Stomach (tissue), 9 donors: ENCODE measurements around the gene COL4A1. TPM values are rescaled to one million over a fixed set of nuclear protein-coding genes. Genes with fewer than 3 reads are reported as not detected.

ENCODE experiments used
- DNase-seq, 2 donors: peaks; one replicate each; pipeline versions ENCODE4 v3.0.0 to v3.0.0-alpha.2; 2013 to 2019
- H3K27ac ChIP-seq, 5 donors: fragments of 200-600 bp in 4 of 5; sonication (generic) in 4 of 5; one replicate each; pipeline ENCODE4 v1.5.1; 2013 to 2019; ENCODE audit warnings: mild to moderate bottlenecking in 1 of 5, moderate library complexity in 1 of 5
- H3K27me3 ChIP-seq, 3 donors: fragments of 200-600 bp; sonication (generic); one replicate each; pipeline ENCODE4 v1.5.1; 2017 to 2019; ENCODE audit warnings: mixed run types in 1 of 3
- H3K36me3 ChIP-seq, 4 donors: fragments of 200-600 bp; sonication (generic); 1 replicate in 3 of 4; 2 replicates in 1 of 4; pipeline ENCODE4 v1.5.1; 2016 to 2019
- H3K4me1 ChIP-seq, 4 donors: fragments of 200-600 bp; sonication (generic); one replicate each; pipeline ENCODE4 v1.5.1; 2016 to 2019
- H3K4me3 ChIP-seq, 4 donors: fragments of 200-600 bp; sonication (generic) in 3 of 4; one replicate each; pipeline ENCODE4 v1.5.1; 2016 to 2019; ENCODE audit warnings: mild to moderate bottlenecking in 1 of 4
- H3K9me3 ChIP-seq, 4 donors: fragments of 200-600 bp; sonication (generic); one replicate each; pipeline ENCODE4 v1.5.1; 2016 to 2019
- EP300 ChIP-seq: sonication (generic); formaldehyde crosslinking; IDR thresholded peaks from one replicate; pipeline ENCODE4 v1.6.1; 2017; ENCODE audit warnings: antibody characterized with exemption
- POLR2A ChIP-seq, 4 donors: fragments of 450-650 bp; IDR thresholded peaks; one replicate each; pipeline ENCODE4 v1.6.1; 2016; ENCODE audit warnings: antibody characterized with exemption in 4 of 4, control low read depth in 2 of 4, mild to moderate bottlenecking in 1 of 4, moderate library complexity in 1 of 4
- POLR2AphosphoS5 ChIP-seq, 3 donors: sonication (generic); formaldehyde crosslinking; IDR thresholded peaks; one replicate each; pipeline ENCODE4 v1.6.1; 2016; ENCODE audit warnings: antibody characterized with exemption in 3 of 3
- WGBS, 5 donors: extraction: QIAGEN DNeasy Blood & Tissue Kit in 3 of 5; methylation state at CpG; one replicate each; pipeline versions ENCODE4 v1.1.5 to v1.1.7; 2013 to 2018; 5-methylcytosine and 5-hydroxymethylcytosine counted together
- intact Hi-C: fragments of 100-400 bp; cut with DNase I; formaldehyde crosslinking; loops from one replicate; pipeline ENCODE4 v1.15.1; 2023; ENCODE audit warnings: low total_unique reads
- polyA plus RNA-seq, 3 donors: library from polyadenylated mRNA; stranded (reverse); fragments of 200-250 nt; gene quantifications; one replicate each; pipeline ENCODE4 v1.2.3, GENCODE V29; 2013
- total RNA-seq, 5 donors: library from RNA; depleted of rRNA; stranded (reverse); fragments of >200 nt; gene quantifications; one replicate each; pipeline versions ENCODE4 v1.1.0 to v1.2.3, GENCODE V29; 2014 to 2016
- TF ChIP-seq, protein P1 (sequence below), 7 experiments: fragments of 450-650 bp in 4 of 7; fragments of 200-600 bp in 3 of 7; sonication (generic) in 3 of 7; IDR thresholded peaks; one replicate each; pipeline ENCODE4 v1.5.1; 2016 to 2019; ENCODE audit warnings: antibody characterized with exemption in 7 of 7, control low read depth in 2 of 7, mild to moderate bottlenecking in 1 of 7
- donor health status: healthy with polysubstance abuse.
- donor health status: Bipolar disorder and iron deficiency.
- donor health status: healthy.

COL4A1 gene
- total and polyA plus RNA-seq, 8 donors, result 18.8 to 798 (median 133) TPM

DNA sequence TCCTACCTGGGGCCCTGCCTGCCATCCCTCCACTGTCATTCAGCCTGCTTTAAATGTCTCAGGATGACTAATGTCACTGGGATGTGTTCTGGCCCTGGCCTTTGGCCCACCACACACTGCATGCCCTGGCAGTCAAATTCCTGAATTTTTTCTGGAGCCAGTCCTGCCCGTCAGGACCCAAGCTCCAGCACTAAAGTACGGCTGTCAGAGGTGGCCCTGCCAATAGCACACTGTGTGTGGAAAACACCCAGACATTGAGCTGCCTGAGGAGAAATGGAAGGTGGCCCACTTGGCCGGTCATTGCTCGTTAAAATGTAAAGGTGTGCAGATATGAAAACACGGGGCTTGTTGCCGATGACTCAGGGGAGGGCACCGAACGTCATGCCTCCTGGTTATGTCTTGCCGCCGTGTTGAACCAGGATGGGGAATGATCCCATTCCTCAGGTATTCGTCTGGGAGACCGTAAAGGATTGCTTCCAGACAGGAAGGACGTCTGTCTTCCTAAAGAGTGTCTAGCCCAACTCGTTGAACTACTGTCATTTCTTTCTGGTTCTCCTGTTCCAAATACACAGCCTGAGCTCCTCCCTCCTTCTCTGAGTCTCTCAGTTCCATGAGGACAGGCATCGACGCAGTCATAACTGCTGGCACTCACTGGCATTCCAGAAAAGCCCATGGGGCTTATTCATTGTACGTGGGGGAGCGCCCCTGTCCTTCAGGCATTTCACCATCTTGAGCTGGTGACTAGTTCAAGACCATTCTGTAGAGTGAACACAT is 40.8 kb upstream of the COL4A1 start:
- no peak for DNase-seq
- Histone ChIP-seq H3K27ac (peak overlapping the region in 4 of 5 donors; percentile 51 to 92 (median 75)), H3K9me3 (no peaks in the 10 kb centered on the region), H3K36me3 (no peaks in the 10 kb centered on the region), H3K27me3 (no peaks in the 10 kb centered on the region), H3K4me1 (peaks cover 0 to 47% (median 24%) of the 10 kb centered on the region in 4 donors), H3K4me3 (no peak overlapping the region)
- 69 to 79% (median 69%) methylated on average over 18 of the region's 18 CpGs for WGBS, 5 donors
- peak; percentile 54 for TF ChIP-seq EP300
- no peak for TF ChIP-seq POLR2A (IDR thresholded peaks at IDR 0.05)
- TF ChIP-seq POLR2AphosphoS5 (IDR thresholded peaks at IDR 0.05), result peak; percentile 40 to 74 (median 71)
- intact Hi-C loops, result no loop called here

DNA sequence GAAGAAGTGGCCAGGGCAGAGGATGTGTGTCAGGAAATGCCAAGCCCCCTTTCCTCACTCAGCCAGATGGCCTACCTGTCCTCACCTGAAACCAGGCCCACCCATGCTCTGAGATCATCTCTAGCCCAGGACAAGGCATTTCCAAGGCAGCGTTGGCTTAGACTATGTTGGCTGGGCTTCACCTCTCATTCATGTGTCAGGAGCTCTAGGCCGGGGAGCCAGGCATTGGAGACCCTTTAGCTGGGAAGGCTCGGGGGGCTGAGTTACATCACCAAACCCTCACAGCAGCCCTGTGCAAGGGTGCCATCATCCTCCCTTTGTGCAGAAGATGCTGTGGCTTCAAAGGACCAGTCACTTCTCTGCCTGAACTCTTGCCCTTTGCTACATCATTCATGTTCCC is 40.1 kb upstream of the COL4A1 start:
- H3K36me3 ChIP-seq, result no peaks in the 10 kb centered on the region
- H3K27me3 ChIP-seq, result no peaks in the 10 kb centered on the region
- no peak for TF ChIP-seq POLR2A (IDR thresholded peaks at IDR 0.05)
- no peak for TF ChIP-seq EP300
- TF ChIP-seq, protein P1, sequence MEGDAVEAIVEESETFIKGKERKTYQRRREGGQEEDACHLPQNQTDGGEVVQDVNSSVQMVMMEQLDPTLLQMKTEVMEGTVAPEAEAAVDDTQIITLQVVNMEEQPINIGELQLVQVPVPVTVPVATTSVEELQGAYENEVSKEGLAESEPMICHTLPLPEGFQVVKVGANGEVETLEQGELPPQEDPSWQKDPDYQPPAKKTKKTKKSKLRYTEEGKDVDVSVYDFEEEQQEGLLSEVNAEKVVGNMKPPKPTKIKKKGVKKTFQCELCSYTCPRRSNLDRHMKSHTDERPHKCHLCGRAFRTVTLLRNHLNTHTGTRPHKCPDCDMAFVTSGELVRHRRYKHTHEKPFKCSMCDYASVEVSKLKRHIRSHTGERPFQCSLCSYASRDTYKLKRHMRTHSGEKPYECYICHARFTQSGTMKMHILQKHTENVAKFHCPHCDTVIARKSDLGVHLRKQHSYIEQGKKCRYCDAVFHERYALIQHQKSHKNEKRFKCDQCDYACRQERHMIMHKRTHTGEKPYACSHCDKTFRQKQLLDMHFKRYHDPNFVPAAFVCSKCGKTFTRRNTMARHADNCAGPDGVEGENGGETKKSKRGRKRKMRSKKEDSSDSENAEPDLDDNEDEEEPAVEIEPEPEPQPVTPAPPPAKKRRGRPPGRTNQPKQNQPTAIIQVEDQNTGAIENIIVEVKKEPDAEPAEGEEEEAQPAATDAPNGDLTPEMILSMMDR (IDR thresholded peaks at IDR 0.05), result no peak
- no peak for TF ChIP-seq POLR2AphosphoS5 (IDR thresholded peaks at IDR 0.05)
- 75 to 92% (median 84%) methylated on average over 3 of the region's 3 CpGs for WGBS, 5 donors
- H3K27ac ChIP-seq, result peak overlapping the region in 4 of 5 donors; percentile 51 to 92 (median 75)
- H3K4me1 ChIP-seq, result peaks cover 2 to 47% (median 24%) of the 10 kb centered on the region in 4 donors
- H3K4me3 ChIP-seq, result no peak overlapping the region
- intact Hi-C loops, result no loop called here
- H3K9me3 ChIP-seq, result no peaks in the 10 kb centered on the region
- no peak for DNase-seq

DNA sequence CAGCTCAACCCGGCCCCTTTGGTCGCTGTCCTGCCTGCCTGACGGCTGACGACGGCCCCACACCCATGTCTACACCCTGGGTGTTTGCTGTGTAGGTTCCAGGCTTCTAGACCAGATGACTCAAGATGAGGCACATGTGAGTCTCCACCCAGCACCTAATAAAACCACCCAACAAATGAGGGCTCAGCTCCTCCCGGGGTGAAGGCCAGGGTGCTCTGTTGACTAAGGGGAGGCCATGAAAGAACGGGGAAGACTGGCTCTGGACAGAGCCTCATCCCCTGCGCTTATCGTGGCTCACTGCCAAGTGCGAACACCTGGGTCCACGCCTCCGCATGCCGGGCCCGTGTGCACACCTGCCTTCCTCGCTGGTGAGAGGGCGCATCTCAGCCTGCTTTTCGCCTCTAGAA is 39.7 kb upstream of the COL4A1 start:
- TF ChIP-seq POLR2A (IDR thresholded peaks at IDR 0.05) (no peak), EP300 (no peak), POLR2AphosphoS5 (IDR thresholded peaks at IDR 0.05) (no peak)
- TF ChIP-seq, protein P1 (IDR thresholded peaks at IDR 0.05), result no peak
- Histone ChIP-seq H3K27me3 (no peaks in the 10 kb centered on the region), H3K36me3 (no peaks in the 10 kb centered on the region), H3K4me1 (peaks cover 3 to 49% (median 26%) of the 10 kb centered on the region in 4 donors), H3K27ac (peak overlapping the region in 4 of 5 donors; percentile 51 to 92 (median 75)), H3K9me3 (no peaks in the 10 kb centered on the region), H3K4me3 (no peak overlapping the region)
- 80 to 88% (median 85%) methylated on average over 16 to 17 of the region's 17 CpGs for WGBS, 5 donors
- DNase-seq, result no peak
- intact Hi-C loops, result no loop called here

DNA sequence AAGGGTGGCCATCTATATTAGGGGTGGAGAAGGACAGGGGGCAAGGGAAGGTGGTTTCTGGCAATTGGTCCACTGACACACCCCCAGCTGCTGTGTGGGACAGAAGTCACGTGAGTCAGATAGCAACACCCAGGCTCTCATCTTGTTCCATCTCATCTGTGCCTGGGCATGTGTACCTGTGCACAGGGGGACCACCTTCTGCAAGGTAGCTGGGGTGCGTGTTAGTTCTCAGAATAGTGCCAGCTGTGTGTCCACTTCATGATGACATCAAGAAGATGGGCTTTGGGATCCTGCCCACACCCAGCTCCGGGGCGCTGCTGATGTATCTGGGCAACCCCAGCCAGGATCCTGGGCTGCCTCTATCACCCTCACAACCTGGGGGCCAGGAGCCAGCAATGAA is 38.7 kb upstream of the COL4A1 start:
- DNase-seq, result no peak
- no peaks in the 10 kb centered on the region for H3K9me3 ChIP-seq
- intact Hi-C loops, result no loop called here
- no peaks in the 10 kb centered on the region for H3K27me3 ChIP-seq
- H3K4me3 ChIP-seq, result no peak overlapping the region
- peaks cover 7 to 54% (median 31%) of the 10 kb centered on the region in 4 donors for H3K4me1 ChIP-seq
- no peaks in the 10 kb centered on the region for H3K36me3 ChIP-seq
- peak overlapping the region in 4 of 5 donors; percentile 23 to 92 (median 68) for H3K27ac ChIP-seq
- WGBS, 5 donors, result 83 to 88% (median 86%) methylated on average over 3 to 4 of the region's 4 CpGs
- TF ChIP-seq POLR2AphosphoS5 (IDR thresholded peaks at IDR 0.05), result no peak
- TF ChIP-seq EP300, result no peak
- no peak for TF ChIP-seq POLR2A (IDR thresholded peaks at IDR 0.05)
- TF ChIP-seq, protein P1 (IDR thresholded peaks at IDR 0.05), result no peak

DNA sequence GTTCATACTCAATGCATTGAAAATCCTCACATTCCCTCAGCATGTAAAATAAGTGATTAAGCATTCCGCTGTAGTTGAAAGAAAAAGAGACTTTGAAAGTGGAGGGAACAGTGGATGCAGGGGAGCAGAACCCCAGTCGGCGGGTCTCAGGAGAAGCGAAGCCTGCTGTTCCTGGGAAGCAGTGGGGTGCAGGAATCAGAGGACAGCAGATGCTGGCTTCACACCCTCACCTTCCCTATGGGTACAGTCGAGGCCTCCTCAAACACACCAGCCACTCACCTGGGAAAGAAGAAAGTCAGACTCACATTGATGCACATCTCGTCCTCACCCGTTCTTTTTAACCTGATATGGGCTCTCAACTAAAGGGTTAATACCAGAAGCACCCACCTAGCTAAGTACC is 38.3 kb upstream of the COL4A1 start:
- intact Hi-C loops, result no loop called here
- Histone ChIP-seq H3K27me3 (no peaks in the 10 kb centered on the region), H3K9me3 (no peaks in the 10 kb centered on the region), H3K4me1 (peaks cover 7 to 58% (median 35%) of the 10 kb centered on the region in 4 donors), H3K4me3 (no peak overlapping the region), H3K27ac (peak overlapping the region in 3 of 5 donors; percentile 23 to 92 (median 85)), H3K36me3 (no peaks in the 10 kb centered on the region)
- TF ChIP-seq, protein P1 (IDR thresholded peaks at IDR 0.05), result no peak
- TF ChIP-seq POLR2A (IDR thresholded peaks at IDR 0.05) (no peak), POLR2AphosphoS5 (IDR thresholded peaks at IDR 0.05) (no peak), EP300 (no peak)
- WGBS, 5 donors, result 91 to 97% (median 93%) methylated on average over 7 of the region's 7 CpGs
- DNase-seq, result no peak
